Activated naive CD4-positive, alpha-beta T cell treated with anti-CD3 and anti-CD28 coated beads, Interleukin-2, amount 10 ng/mL, durations not matched to agents 7 days and 5 days (primary cell): Measurements from ENCODE around the gene SSR2.
"Not testable (repeated sequence)": the region's sequence is repeated elsewhere in the genome, so short reads cannot be mapped to it uniquely, and the experiment has no call there.

Experiments used
- CTCF ChIA-PET: fragments of 350-600 bp; sonication (Branson Sonifier 250); formaldehyde crosslinking; loops from one replicate; lab custom pipeline; 2021; ENCODE audit warnings: antibody characterized with exemption; lab: Charles Lee
- DNase-seq: peaks from one replicate; pipeline ENCODE4 v3.0.0-alpha.2; 2020
- H3K27ac Mint-ChIP-seq: one replicate; pipeline ENCODE4 v1.8.0; 2021; ENCODE audit warnings: mild to moderate bottlenecking, moderate library complexity, mixed read lengths
- H3K27me3 Mint-ChIP-seq: one replicate; pipeline ENCODE4 v1.8.0; 2021; ENCODE audit warnings: mild to moderate bottlenecking, mixed read lengths
- H3K36me3 Mint-ChIP-seq: one replicate; pipeline ENCODE4 v1.8.0; 2021; ENCODE audit warnings: mixed read lengths
- H3K4me1 Mint-ChIP-seq: one replicate; pipeline ENCODE4 v1.8.0; 2021; ENCODE audit warnings: mixed read lengths
- H3K4me3 Mint-ChIP-seq: one replicate; pipeline ENCODE4 v1.8.0; 2021; ENCODE audit warnings: mild to moderate bottlenecking, moderate library complexity, mixed read lengths
- H3K9me3 Mint-ChIP-seq: one replicate; pipeline ENCODE4 v1.8.0; 2021; ENCODE audit warnings: mixed read lengths

Gene SSR2

DNA sequence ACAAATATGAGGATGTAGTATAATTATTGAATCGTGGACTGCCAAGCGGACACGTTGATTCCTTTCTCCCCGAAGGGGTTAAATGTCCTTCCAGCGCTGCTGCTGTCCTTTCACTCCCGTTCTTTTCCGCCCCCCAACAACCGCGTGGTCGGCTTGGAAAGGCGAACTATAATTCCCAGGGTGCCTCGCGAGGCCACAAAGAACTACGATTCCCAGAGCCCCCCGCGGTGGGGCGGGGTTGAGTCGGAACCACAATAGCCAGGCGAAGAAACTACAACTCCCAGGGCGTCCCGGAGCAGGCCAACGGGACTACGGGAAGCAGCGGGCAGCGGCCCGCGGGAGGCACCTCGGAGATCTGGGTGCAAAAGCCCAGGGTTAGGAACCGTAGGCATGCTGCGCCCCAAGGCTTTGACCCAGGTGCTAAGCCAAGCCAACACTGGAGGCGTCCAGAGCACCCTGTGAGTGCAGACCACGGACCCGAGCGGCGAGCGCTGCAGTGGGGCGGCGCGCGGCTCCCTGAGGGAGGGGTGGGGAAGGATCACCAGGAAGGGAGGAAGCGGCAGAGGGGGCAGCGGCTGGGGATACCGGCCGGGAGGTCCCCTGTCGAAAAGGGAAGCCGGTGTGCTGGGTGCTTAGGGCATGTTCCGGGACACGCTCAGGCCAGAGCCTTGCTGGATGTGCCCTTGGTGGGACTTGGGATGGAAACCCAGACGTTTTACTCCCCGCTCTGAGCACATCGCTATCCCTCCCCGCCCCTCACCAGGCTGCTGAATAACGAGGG, 33.9 kb upstream of the SSR2 start, which contains the start of gene LAMTOR2:
TSS of gene LAMTOR2 (plus strand) at position 283 of the 781 bp plus-strand sequence. CDS start at position 391, 108 bp downstream.
- CTCF ChIA-PET, result interaction anchor here (1.8 kb wide), 1 partner anchor 12 kb away, joined by 6 read pairs; no protein-coding TSS in a partner anchor

DNA sequence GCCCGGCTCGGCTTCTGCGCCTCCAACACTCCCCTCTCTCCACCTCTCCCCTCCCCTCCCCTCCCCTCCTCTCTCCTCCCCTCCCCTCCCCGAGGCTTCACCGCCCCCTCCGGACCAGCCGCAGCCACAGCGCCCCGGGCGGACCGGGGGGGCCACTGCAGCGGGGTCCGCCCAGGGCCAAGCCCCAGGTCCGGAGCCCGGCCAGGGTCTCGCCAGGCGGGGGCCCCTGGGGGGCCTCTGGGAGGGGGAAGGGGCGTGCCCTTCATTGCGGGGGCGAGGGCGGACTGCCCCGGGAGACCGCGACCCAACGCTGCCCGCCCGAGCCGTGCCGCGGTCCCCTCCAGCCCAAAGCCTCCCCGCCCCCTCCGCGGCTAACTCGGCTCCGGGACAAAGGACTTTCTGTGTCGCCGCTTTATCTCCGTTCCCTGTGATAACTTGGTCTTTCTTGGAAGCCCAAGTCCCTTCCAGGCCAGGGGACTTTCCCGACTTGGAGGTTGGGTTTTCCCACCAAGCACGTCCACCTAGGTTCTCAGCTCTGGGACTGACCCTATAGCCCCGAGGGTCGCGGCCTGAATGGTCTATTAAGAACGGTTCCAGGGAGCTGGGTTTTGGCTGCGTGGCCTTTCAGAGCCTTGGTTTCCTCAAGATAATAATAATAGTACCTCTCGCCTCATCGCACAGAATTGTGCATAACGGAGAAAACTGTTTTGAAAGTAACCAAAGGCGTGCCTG, 33.2 kb upstream of the SSR2 start, which contains the start of gene UBQLN4:
TSS of gene UBQLN4 (minus strand) at position 31 of the 732 bp plus-strand sequence. CDS start 97 bp downstream, outside the sequence.
- peak within 1 kb of the TSS; percentile 96 for H3K27ac Mint-ChIP-seq
- peaks cover 17% of the 10 kb centered on the region for H3K36me3 Mint-ChIP-seq
- CTCF ChIA-PET, result interaction anchor here (1.0 to 2.6 kb wide), 3 partner anchors 12 to 47 kb away, joined by 4 to 6 read pairs (median 6); no protein-coding TSS in a partner anchor
- DNase-seq, result peak; percentile 91
- peaks cover 39% of the 10 kb centered on the region for H3K4me1 Mint-ChIP-seq
- H3K4me3 Mint-ChIP-seq, result peak within 1 kb of the TSS; percentile 97
- H3K9me3 Mint-ChIP-seq, result no peaks in the 10 kb centered on the region
- no peaks in the 10 kb centered on the region for H3K27me3 Mint-ChIP-seq

More for the DNA sequence above, 33.9 kb upstream of the SSR2 start, which contains the start of gene LAMTOR2:
- H3K4me3 Mint-ChIP-seq, result peak within 1 kb of the TSS; percentile 97
- H3K4me1 Mint-ChIP-seq, result peaks cover 39% of the 10 kb centered on the region
- no peaks in the 10 kb centered on the region for H3K9me3 Mint-ChIP-seq
- DNase-seq, result peak; percentile 98
- H3K36me3 Mint-ChIP-seq, result peaks cover 12% of the 10 kb centered on the region
- H3K27me3 Mint-ChIP-seq, result no peaks in the 10 kb centered on the region
- H3K27ac Mint-ChIP-seq, result peak within 1 kb of the TSS; percentile 96

DNA sequence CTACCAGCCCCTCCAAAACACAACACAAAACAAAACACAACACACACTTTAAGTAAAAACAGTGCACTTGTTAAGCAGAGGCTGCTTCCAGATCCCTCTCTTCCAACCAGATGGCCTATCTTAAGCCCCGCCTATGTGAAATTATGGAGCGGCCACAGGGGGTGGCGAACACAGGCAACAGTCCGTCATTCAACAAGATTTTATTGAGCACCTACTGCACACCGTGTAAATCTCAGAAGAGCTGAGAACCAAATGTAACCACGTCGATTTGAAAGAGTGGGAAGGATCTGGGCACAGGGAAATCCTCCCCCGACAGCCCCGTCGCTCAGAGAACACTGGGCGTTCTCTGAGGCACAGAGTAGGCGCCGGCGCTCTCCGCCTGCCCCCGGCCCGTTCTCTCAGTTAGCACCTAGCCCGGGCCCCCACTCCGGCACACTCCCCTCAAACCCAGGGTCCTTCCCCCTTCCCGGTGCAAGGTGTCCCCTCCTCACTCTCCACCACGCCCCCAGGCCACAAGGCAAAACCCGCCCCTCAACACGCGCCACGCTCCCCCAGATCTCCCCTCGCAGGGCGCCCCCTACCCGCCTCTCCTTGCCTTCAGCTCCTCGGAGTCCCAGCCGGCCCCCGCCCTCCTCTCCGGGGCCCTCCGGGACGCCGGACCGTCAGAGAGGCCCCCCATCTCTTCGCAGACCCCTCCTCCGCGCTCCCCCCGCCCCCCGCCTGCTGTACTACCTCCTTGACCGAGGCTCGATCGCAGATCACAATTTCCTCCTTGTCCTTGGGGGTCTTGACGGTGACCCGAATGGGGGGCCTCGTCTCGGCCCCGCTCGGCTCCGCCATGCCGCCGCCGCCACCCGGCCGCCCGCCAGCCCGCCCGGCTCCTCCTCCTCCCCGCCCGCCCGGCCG, 32.4 kb upstream of the SSR2 start:
- CTCF ChIA-PET, result interaction anchor here (0.9 to 2.6 kb wide), 6 partner anchors 13 to 115 kb away, joined by 4 to 6 read pairs (median 4); no protein-coding TSS in a partner anchor
- H3K27me3 Mint-ChIP-seq, result no peaks in the 10 kb centered on the region
- peak; percentile 86 for DNase-seq

DNA sequence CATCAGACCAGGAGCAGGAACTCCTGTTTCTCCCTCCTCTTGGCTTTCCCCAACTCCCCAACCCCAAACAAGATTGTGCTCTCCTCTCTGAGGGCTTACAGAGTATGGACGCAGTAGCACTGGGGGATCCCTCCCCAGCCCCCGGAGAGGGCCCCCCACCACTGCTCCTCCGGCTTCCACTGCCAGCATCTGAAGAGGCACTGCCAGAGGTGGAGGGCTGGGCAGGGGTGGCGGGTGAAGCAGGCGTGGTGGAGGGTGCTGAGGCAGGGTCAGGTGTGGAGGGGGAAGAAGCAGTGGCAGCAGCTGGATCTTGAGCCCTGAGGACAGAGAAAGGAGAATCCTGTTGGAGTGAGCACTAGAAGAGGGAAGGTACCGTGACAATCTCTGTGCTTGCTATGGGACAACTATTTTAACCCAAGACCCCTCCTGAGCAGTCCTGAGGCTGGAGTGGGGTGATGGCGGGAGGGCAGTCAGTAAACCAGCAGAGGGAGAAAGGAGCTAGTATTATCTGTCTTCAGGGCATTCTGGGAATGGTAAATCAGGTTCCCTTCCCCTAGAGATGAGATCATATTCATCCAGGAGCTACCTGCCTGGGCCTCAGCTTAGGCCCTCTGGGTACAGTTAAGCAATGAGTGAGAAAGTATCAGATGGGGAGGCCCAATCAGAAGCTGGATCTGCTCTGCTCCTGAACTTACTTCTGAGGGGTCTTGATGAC, 30.4 kb upstream of the SSR2 start:
- H3K9me3 Mint-ChIP-seq, result no peaks in the 10 kb centered on the region
- H3K36me3 Mint-ChIP-seq, result peaks cover 13% of the 10 kb centered on the region
- CTCF ChIA-PET, result interaction anchor here (1.2 kb wide), 1 partner anchor 15 kb away, joined by 4 read pairs; no protein-coding TSS in a partner anchor
- H3K4me3 Mint-ChIP-seq, result peak overlapping the region; percentile 39
- H3K27me3 Mint-ChIP-seq, result no peaks in the 10 kb centered on the region
- H3K27ac Mint-ChIP-seq, result no peak overlapping the region
- peaks cover 32% of the 10 kb centered on the region for H3K4me1 Mint-ChIP-seq
- DNase-seq, result no peak

More for the DNA sequence above, 32.4 kb upstream of the SSR2 start:
- Mint-ChIP-seq H3K4me3 (peak overlapping the region; percentile 97), H3K4me1 (peaks cover 39% of the 10 kb centered on the region), H3K36me3 (peaks cover 16% of the 10 kb centered on the region), H3K27ac (peak overlapping the region; percentile 91), H3K9me3 (no peaks in the 10 kb centered on the region)

DNA sequence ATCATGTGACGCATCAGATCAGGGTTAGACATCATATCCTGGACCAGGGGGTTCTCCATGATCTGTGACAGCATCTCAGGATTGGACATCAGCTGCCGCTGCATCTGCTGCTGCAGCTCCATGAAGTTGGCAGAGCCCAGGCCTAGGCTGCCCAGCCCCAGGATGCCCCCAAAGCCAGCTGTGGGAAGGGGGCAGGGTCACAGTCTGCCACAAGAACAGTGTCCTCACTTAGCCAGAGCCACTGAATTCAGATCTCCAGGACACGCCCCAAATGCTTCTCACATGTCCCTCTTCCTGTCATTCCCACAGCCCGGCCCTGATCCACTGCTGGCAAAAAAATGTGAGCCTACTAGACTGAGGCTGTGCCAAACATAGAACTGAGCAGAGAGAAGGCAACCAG, 29.6 kb upstream of the SSR2 start:
- H3K36me3 Mint-ChIP-seq, result peaks cover 14% of the 10 kb centered on the region

DNA sequence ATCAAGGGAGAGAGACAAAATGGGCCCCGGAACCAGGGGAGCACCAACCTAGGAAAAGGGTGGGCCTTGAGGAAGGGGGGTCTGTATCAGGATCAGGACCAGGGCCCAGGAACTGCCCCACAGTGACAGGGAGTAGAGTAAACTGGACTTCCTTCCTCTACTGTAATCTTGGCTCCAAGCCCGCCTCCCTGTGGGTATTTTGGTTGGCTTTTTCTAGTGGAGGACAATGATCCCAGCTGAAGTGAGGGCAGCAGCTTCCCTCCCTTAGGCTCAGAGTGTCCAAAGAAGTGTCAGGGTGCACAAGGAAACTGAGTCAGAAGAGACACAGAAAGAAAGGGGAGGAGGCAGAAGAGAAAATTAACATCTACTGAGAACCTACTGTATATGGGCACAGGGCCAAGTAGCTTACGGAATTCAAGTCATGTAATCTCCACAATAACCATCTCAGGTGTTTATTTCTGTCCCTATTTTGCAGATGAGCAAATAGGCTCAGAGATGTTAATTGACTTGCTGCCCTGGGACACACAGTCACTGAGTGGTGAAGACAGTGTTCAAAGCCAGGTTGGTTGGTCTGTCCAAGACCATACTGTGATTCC, 28.0 kb upstream of the SSR2 start:
- Mint-ChIP-seq H3K4me1 (peaks cover 24% of the 10 kb centered on the region), H3K4me3 (no peak overlapping the region), H3K27me3 (no peaks in the 10 kb centered on the region), H3K9me3 (no peaks in the 10 kb centered on the region), H3K27ac (no peak overlapping the region), H3K36me3 (peaks cover 22% of the 10 kb centered on the region)
- DNase-seq, result no peak
- CTCF ChIA-PET, result no interaction called here

More for the DNA sequence above, 29.6 kb upstream of the SSR2 start:
- CTCF ChIA-PET, result no interaction called here
- Mint-ChIP-seq H3K4me3 (no peak overlapping the region), H3K4me1 (peaks cover 26% of the 10 kb centered on the region), H3K9me3 (no peaks in the 10 kb centered on the region), H3K27ac (no peak overlapping the region), H3K27me3 (no peaks in the 10 kb centered on the region)
- DNase-seq, result no peak

DNA sequence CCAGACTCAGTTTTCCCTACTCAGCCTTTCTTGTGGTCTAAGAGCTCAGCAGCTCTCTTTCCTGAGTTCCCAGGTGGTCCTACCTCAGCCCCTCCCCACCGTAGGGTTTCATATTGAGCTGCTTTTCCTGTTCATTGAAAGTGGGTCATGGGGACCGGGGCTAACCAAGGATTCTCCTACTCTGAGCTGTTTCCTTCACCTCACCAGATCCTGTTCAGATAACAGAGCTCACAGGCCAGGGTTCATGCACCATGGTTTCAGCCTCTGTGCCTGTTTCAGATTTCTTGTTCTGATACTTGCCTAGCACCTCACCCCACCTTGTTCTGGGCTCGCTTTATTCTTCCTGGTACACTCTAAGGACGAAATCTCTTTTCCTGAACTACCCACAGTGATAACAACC, 24.3 kb upstream of the SSR2 start:
- Mint-ChIP-seq H3K4me3 (no peak overlapping the region), H3K9me3 (no peaks in the 10 kb centered on the region), H3K27ac (no peak overlapping the region), H3K27me3 (no peaks in the 10 kb centered on the region), H3K36me3 (peaks cover 30% of the 10 kb centered on the region), H3K4me1 (peaks cover 8% of the 10 kb centered on the region)
- no peak for DNase-seq
- CTCF ChIA-PET, result interaction anchor here (1.1 kb wide), 1 partner anchor 17 kb away, joined by 6 read pairs; no protein-coding TSS in a partner anchor

DNA sequence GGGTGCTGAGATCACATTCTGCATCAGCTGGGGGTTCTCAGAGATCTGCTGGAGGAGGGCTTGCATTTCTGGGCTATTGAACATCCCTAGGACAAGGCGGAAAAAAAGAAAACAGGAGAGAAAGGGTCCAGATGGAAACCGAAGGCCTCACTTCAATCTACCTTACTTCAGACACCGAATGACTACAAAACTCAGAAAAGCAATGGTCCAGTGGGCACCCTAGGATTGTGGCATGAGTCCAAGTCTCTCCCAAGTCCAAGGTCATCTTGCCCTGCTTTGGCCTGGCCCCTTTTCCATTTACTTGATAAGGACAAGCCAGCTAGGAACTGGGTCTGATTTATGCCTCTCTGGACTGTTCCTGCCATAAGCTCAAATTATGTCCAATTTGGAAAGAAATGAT, 22.1 kb upstream of the SSR2 start:
- CTCF ChIA-PET, result no interaction called here
- Mint-ChIP-seq H3K27me3 (no peaks in the 10 kb centered on the region), H3K9me3 (no peaks in the 10 kb centered on the region), H3K36me3 (peaks cover 24% of the 10 kb centered on the region), H3K4me1 (peaks cover 8% of the 10 kb centered on the region), H3K4me3 (no peak overlapping the region), H3K27ac (no peak overlapping the region)
- DNase-seq, result no peak

DNA sequence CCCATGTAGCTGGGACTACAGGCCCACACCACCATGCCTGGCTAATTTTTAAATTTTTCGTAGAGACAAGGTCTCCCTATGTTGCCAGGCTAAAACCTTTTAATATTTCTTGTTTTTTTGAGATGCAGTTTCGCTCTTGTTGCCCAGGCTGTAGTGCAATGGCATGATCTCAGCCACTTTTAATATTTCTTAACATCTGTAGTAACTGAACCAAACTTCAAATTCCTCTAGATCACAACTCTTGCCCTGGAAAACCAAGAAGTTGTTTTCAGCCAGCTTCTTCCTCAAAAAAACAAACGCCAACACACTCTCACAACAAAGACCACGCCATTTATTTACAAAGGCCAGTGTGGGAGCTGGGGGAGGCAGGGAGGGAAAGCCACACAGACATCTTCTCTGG, 14.2 kb upstream of the SSR2 start:
- CTCF ChIA-PET, result interaction anchor here (1.3 kb wide), 1 partner anchor 9 kb away, joined by 4 read pairs; no protein-coding TSS in a partner anchor
- not testable (repeated sequence) for H3K4me1 Mint-ChIP-seq
- H3K36me3 Mint-ChIP-seq, result peaks cover 11% of the 10 kb centered on the region

DNA sequence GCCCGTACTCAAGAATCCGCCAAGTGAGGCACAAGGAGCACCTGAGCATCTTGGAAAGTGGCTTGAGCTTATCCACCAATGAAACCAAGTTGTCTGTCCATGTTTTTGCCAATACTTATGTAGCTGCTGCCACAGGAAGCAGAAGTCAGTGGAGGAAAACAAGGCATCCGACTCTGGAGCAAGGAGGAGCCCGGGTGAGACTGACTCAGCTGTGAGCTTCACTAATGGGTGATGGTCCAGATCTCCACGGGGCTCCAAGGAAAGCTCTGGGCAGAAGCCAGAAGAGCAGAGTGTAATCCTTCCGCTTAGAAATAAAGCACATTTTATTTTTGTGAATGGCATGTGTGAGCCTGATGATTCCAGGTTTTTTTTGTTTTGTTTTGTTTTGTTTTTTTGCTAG, 12.3 kb upstream of the SSR2 start:
- peaks cover 7% of the 10 kb centered on the region for H3K36me3 Mint-ChIP-seq
- peaks cover 2% of the 10 kb centered on the region for H3K4me1 Mint-ChIP-seq
- no peaks in the 10 kb centered on the region for H3K9me3 Mint-ChIP-seq
- no peak overlapping the region for H3K4me3 Mint-ChIP-seq
- CTCF ChIA-PET, result no interaction called here
- peaks cover 10% of the 10 kb centered on the region for H3K27me3 Mint-ChIP-seq
- DNase-seq, result no peak
- no peak overlapping the region for H3K27ac Mint-ChIP-seq

More for the DNA sequence above, 14.2 kb upstream of the SSR2 start:
- not testable (repeated sequence) for H3K27me3 Mint-ChIP-seq, H3K27ac Mint-ChIP-seq, H3K9me3 Mint-ChIP-seq, H3K4me3 Mint-ChIP-seq, DNase-seq

DNA sequence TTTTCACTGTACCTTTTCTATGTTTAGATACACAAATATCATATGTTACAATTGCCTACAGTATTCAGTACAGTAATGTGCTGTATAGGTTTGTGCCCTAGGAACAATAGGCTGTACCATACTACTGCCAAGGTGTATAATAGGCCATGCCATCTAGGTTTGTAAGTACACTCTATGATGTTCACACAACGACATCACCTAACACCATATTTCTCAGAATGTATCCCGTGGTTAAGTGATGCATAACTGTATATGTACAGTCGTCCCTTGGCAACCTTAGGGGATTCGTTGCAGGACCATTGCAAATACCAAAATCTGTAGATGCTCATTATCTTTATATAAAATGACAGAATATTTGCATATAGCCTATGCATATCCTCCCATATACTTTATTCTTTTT, 5.8 kb upstream of the SSR2 start:
- Mint-ChIP-seq H3K27me3 (peaks cover 19% of the 10 kb centered on the region), H3K36me3 (no peaks in the 10 kb centered on the region), H3K4me1 (peaks cover 6% of the 10 kb centered on the region), H3K27ac (no peak overlapping the region), H3K9me3 (no peaks in the 10 kb centered on the region), H3K4me3 (no peak overlapping the region)
- DNase-seq, result no peak
- CTCF ChIA-PET, result interaction anchor here (1.1 to 1.2 kb wide), 2 partner anchors 8 to 26 kb away, joined by 4 to 6 read pairs; partner anchors contain the start of gene UBQLN4

DNA sequence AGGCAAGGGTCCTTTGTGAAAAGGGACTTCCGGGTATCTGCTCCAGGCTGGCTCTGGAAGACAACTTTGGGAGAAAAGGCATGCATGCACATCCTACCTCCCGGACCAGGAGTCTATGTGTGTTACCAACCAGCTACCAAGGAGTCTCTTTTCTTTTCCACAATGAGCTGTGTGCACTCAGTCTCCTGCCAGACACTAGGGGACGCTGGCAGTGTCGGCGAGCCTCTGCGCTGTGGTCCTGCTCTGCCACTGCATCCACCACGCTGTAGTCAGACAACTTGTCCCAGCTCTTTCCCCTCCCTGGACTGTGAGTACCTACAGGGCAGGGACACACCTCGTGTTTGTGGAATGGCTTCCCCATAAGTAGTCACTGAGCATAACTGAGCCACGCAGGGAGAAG, 5.1 kb upstream of the SSR2 start:
- DNase-seq, result peak; percentile 57
- H3K27ac Mint-ChIP-seq, result no peak overlapping the region
- CTCF ChIA-PET, result interaction anchor here (0.7 to 2.4 kb wide), 9 partner anchors 9 to 256 kb away, joined by 3 to 12 read pairs (median 4); partner anchors contain the start of gene UBQLN4

More for the DNA sequence above, 5.1 kb upstream of the SSR2 start:
- H3K36me3 Mint-ChIP-seq, result no peaks in the 10 kb centered on the region
- H3K4me1 Mint-ChIP-seq, result peaks cover 10% of the 10 kb centered on the region
- H3K9me3 Mint-ChIP-seq, result no peaks in the 10 kb centered on the region
- no peak overlapping the region for H3K4me3 Mint-ChIP-seq
- H3K27me3 Mint-ChIP-seq, result peaks cover 19% of the 10 kb centered on the region
